HEK293 (cell line): ENCODE measurements around the gene MYOM1.
A peak's percentile ranks its signal among the peaks of the same experiment; 100 is the strongest.

Experiments used
- CTCF ChIA-PET: fragments of 350-600 bp; formaldehyde crosslinking; extraction: SDS; loops from one replicate; lab custom pipeline; 2021; ENCODE audit warnings: antibody characterized with exemption; lab: Yijun Ruan, JAX
- POLR2A ChIA-PET: fragments of 300-600 bp; formaldehyde crosslinking; extraction: SDS; loops from one replicate; lab custom pipeline; 2020; ENCODE audit warnings: antibody characterized with exemption, inconsistent platforms; lab: Yijun Ruan, JAX
- H3K27ac ChIP-seq: fragments of 200-500 bp; sonication (Bioruptor generic); 2 replicates; pipeline ENCODE4 v1.5.1; 2014; ENCODE audit warnings: low read depth, low read length, control low read depth, inconsistent platforms; ENCODE audit errors: extremely low read depth
- H3K36me3 ChIP-seq, 2 experiments: fragments of 200-500 bp in 1 of 2; sonication (Bioruptor generic) in 1 of 2; 1 replicate in 1 of 2; 2 replicates in 1 of 2; pipeline ENCODE4 v1.5.1; 2014 to 2017; ENCODE audit warnings: inconsistent platforms in 2 of 2, low read length in 2 of 2; ENCODE audit not compliant: control insufficient read depth in 2 of 2, insufficient read depth in 1 of 2
- H3K4me1 ChIP-seq: fragments of 200-500 bp; sonication (Bioruptor generic); 2 replicates; pipeline ENCODE4 v1.5.1; 2014; ENCODE audit warnings: mild to moderate bottlenecking, low read length, inconsistent platforms; ENCODE audit not compliant: control insufficient read depth, insufficient read depth
- H3K4me3 ChIP-seq: 2 replicates; pipeline ENCODE4 v1.5.1; 2011; ENCODE audit warnings: low read depth, mild to moderate bottlenecking, control low read depth, low read length, moderate library complexity
- H3K9me3 ChIP-seq: fragments of 200-500 bp; sonication (Bioruptor generic); 2 replicates; pipeline ENCODE4 v1.5.1; 2014; ENCODE audit warnings: low read depth, low read length, inconsistent platforms; ENCODE audit not compliant: control insufficient read depth, insufficient read depth
- GLI4 ChIP-seq: fragments of 450-650 bp; formaldehyde crosslinking; IDR thresholded peaks from 2 replicates; pipeline ENCODE4 v1.5.1; 2016; ENCODE audit warnings: missing biosample characterization, missing genetic modification characterization
- KLF10 ChIP-seq: fragments of 450-650 bp; IDR thresholded peaks from 2 replicates; pipeline ENCODE4 v1.5.1; 2018; ENCODE audit warnings: missing biosample characterization, mild to moderate bottlenecking, missing genetic modification characterization
- SCRT2 ChIP-seq: fragments of 450-650 bp; formaldehyde crosslinking; IDR thresholded peaks from 2 replicates; pipeline ENCODE4 v1.5.1; 2016; ENCODE audit warnings: missing biosample characterization, missing genetic modification characterization
- WT1 ChIP-seq: fragments of 450-650 bp; formaldehyde crosslinking; IDR thresholded peaks from 2 replicates; pipeline ENCODE4 v1.5.1; 2016; ENCODE audit warnings: missing biosample characterization, missing genetic modification characterization
- ZBTB48 ChIP-seq: fragments of 450-650 bp; formaldehyde crosslinking; IDR thresholded peaks from 2 replicates; pipeline ENCODE4 v1.5.1; 2016; ENCODE audit warnings: missing biosample characterization, missing genetic modification characterization
- ZNF114 ChIP-seq: fragments of 450-650 bp; formaldehyde crosslinking; IDR thresholded peaks from 2 replicates; pipeline ENCODE4 v1.5.0; 2017; ENCODE audit warnings: missing biosample characterization, missing genetic modification characterization
- ZNF157 ChIP-seq: fragments of 450-650 bp; formaldehyde crosslinking; IDR thresholded peaks from 2 replicates; pipeline ENCODE4 v1.5.1; 2016; ENCODE audit warnings: missing biosample characterization, missing genetic modification characterization
- ZNF174 ChIP-seq: fragments of 450-650 bp; formaldehyde crosslinking; IDR thresholded peaks from 2 replicates; pipeline ENCODE4 v1.5.0; 2017; ENCODE audit warnings: missing biosample characterization, mild to moderate bottlenecking, missing genetic modification characterization
- ZNF175 ChIP-seq: fragments of 450-650 bp; formaldehyde crosslinking; IDR thresholded peaks from 2 replicates; pipeline ENCODE4 v1.5.1; 2016; ENCODE audit warnings: missing biosample characterization, missing genetic modification characterization
- ZNF274 ChIP-seq, 2 experiments: fragments of 200-500 bp in 1 of 2; fragments of 450-650 bp in 1 of 2; sonication (Bioruptor generic) in 1 of 2; formaldehyde crosslinking in 1 of 2; IDR thresholded peaks; 2 replicates each; pipeline versions ENCODE4 v1.5.1 to v1.6.1; 2014 to 2016; ENCODE audit warnings: borderline replicate concordance in 1 of 2, inconsistent platforms in 1 of 2, low read length in 1 of 2, missing biosample characterization in 1 of 2, missing genetic modification characterization in 1 of 2
- ZNF302 ChIP-seq: fragments of 450-650 bp; formaldehyde crosslinking; IDR thresholded peaks from 2 replicates; pipeline ENCODE4 v1.5.1; 2016; ENCODE audit warnings: missing biosample characterization, missing genetic modification characterization, low read depth
- ZNF335 ChIP-seq: fragments of 450-650 bp; formaldehyde crosslinking; conservative IDR thresholded peaks from 2 replicates; pipeline ENCODE4 v1.5.1; 2016; ENCODE audit warnings: missing biosample characterization, missing genetic modification characterization
- ZNF341 ChIP-seq: fragments of 450-650 bp; formaldehyde crosslinking; IDR thresholded peaks from 2 replicates; pipeline ENCODE4; 2016; ENCODE audit warnings: low read depth, missing biosample characterization, missing genetic modification characterization
- ZNF366 ChIP-seq: fragments of 450-650 bp; formaldehyde crosslinking; conservative IDR thresholded peaks from 2 replicates; pipeline ENCODE4 v1.5.1; 2016; ENCODE audit warnings: missing biosample characterization, missing genetic modification characterization
- ZNF37A ChIP-seq: fragments of 450-650 bp; IDR thresholded peaks from 2 replicates; pipeline ENCODE4 v1.5.1; 2018; ENCODE audit warnings: missing biosample characterization, missing genetic modification characterization
- ZNF394 ChIP-seq: fragments of 450-650 bp; formaldehyde crosslinking; IDR thresholded peaks from 2 replicates; pipeline ENCODE4 v1.5.1; 2016; ENCODE audit warnings: missing biosample characterization, missing genetic modification characterization, mild to moderate bottlenecking, moderate library complexity, borderline replicate concordance
- ZNF530 ChIP-seq: fragments of 450-650 bp; formaldehyde crosslinking; IDR thresholded peaks from 2 replicates; pipeline ENCODE4 v1.5.1; 2016; ENCODE audit warnings: low read depth, missing biosample characterization, missing genetic modification characterization
- ZNF549 ChIP-seq: fragments of 450-650 bp; IDR thresholded peaks from 2 replicates; pipeline ENCODE4 v1.5.1; 2018; ENCODE audit warnings: missing biosample characterization, missing genetic modification characterization, mild to moderate bottlenecking, inconsistent platforms, moderate library complexity
- ZSCAN30 ChIP-seq: fragments of 450-650 bp; IDR thresholded peaks from 2 replicates; pipeline ENCODE4 v1.5.1; 2018; ENCODE audit warnings: missing biosample characterization, mild to moderate bottlenecking, missing genetic modification characterization, moderate library complexity
- ZXDB ChIP-seq: fragments of 450-650 bp; formaldehyde crosslinking; IDR thresholded peaks from 2 replicates; pipeline ENCODE4 v1.5.1; 2016; ENCODE audit warnings: missing biosample characterization, missing genetic modification characterization
- TF ChIP-seq, protein P1 (sequence below): fragments of 450-650 bp; formaldehyde crosslinking; IDR thresholded peaks from 2 replicates; pipeline ENCODE4 v1.5.1; 2016; ENCODE audit warnings: missing biosample characterization, missing genetic modification characterization
- TF ChIP-seq, protein P2 (sequence below): fragments of 450-650 bp; formaldehyde crosslinking; IDR thresholded peaks from 2 replicates; pipeline ENCODE4 v1.5.1; 2016; ENCODE audit warnings: missing biosample characterization, missing genetic modification characterization

The MYOM1 gene

DNA sequence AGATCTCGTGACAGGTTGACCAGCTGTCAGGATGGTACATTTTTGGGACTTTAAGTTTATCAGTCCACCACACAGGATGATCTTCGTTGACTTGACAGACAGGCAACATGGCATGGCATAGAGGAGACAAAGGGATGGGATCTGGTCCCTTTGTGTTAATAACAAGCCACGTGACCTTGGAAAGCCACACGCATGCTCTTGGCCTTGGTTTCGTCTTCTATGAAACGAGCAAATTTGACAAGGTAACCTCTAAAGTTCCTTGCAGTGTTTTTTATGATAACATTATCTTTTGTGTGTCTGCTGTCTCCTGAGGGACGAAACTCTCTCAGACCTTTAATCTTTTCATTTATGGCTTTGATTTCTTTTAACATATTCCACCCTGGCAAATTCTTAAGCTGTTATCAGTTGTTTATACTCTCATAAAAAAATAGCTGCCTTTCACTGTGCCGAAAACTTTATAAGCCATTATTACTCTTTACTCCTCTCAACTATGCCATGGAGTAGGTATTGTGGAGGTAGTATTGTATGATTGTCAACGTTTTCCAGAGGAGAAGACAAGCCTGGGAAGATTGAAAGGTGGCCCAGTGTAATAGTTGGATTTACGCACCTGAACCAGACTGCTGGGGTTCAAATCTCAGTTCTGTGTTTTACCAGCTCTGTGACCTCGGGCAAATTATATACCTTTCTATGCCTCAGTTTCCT lies 81.3 kb downstream of the MYOM1 start:
- POLR2A ChIA-PET = no interaction called here

DNA sequence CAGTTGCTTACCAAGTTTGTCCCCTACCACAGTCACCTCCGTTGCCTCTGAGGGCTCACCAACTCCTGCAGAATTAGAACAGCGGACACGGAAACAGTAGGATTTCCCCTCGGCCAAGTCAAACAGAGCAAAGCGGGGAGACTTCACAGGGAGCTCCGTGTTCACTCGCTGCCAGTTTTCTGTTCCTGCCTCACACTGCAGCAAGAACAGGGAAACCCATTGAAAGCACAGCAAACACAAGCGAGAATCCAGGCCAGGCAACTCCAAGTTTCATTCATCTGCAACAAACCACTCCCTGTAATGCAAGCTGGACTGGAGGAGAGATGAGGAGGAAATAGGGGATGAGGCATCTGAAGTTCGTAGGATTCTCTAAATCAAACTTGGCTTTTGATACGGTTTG lies 84.2 kb downstream of the MYOM1 start:
- POLR2A ChIA-PET = interaction anchor here (0.6 kb wide), 1 partner anchor 27 kb away, joined by 3 read pairs; no protein-coding TSS in a partner anchor
- no peaks in the 10 kb centered on the region for H3K36me3 ChIP-seq
- TF ChIP-seq ZNF114 = no peak
- TF ChIP-seq WT1 (tag by site-specific recombination) = no peak
- TF ChIP-seq SCRT2 = no peak
- TF ChIP-seq ZSCAN30 (tag by site-specific recombination) = no peak
- TF ChIP-seq GLI4 = no peak
- no peak for TF ChIP-seq ZBTB48
- no peak for TF ChIP-seq KLF10
- TF ChIP-seq, protein P1, sequence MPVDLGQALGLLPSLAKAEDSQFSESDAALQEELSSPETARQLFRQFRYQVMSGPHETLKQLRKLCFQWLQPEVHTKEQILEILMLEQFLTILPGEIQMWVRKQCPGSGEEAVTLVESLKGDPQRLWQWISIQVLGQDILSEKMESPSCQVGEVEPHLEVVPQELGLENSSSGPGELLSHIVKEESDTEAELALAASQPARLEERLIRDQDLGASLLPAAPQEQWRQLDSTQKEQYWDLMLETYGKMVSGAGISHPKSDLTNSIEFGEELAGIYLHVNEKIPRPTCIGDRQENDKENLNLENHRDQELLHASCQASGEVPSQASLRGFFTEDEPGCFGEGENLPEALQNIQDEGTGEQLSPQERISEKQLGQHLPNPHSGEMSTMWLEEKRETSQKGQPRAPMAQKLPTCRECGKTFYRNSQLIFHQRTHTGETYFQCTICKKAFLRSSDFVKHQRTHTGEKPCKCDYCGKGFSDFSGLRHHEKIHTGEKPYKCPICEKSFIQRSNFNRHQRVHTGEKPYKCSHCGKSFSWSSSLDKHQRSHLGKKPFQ = no peak
- TF ChIP-seq ZNF549 (tag by site-specific recombination) = no peak
- no peak for TF ChIP-seq ZXDB (tag by site-specific recombination)
- no peak for TF ChIP-seq ZNF394 (tag by site-specific recombination)
- no peak for TF ChIP-seq ZNF174 (tag by site-specific recombination)
- TF ChIP-seq, protein P2, sequence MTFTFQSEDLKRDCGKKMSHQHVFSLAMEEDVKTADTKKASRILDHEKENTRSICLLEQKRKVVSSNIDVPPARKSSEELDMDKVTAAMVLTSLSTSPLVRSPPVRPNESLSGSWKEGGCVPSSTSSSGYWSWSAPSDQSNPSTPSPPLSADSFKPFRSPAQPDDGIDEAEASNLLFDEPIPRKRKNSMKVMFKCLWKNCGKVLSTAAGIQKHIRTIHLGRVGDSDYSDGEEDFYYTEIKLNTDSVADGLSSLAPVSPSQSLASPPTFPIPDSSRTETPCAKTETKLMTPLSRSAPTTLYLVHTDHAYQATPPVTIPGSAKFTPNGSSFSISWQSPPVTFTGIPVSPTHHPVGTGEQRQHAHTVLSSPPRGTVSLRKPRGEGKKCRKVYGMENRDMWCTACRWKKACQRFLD (tag by site-specific recombination) = no peak
- TF ChIP-seq ZNF341 (tag by site-specific recombination) = no peak
- no peak for TF ChIP-seq ZNF302 (tag by site-specific recombination)
- no peak for TF ChIP-seq ZNF530 (tag by site-specific recombination)
- TF ChIP-seq ZNF366 (tag by site-specific recombination) = no peak
- no peak for TF ChIP-seq ZNF157 (tag by site-specific recombination)
- H3K4me1 ChIP-seq = no peaks in the 10 kb centered on the region
- H3K4me3 ChIP-seq = no peak overlapping the region
- H3K27ac ChIP-seq = no peak overlapping the region
- CTCF ChIA-PET = no interaction called here
- no peaks in the 10 kb centered on the region for H3K9me3 ChIP-seq

More for the DNA sequence above, 81.3 kb downstream of the MYOM1 start:
- CTCF ChIA-PET = interaction anchor here (0.6 to 3.6 kb wide), 4 partner anchors 9 to 142 kb away, joined by 5 to 21 read pairs (median 6); no protein-coding TSS in a partner anchor
- Histone ChIP-seq H3K9me3 (no peaks in the 10 kb centered on the region), H3K4me1 (no peaks in the 10 kb centered on the region), H3K4me3 (no peak overlapping the region), H3K27ac (no peak overlapping the region), H3K36me3 (no peaks in the 10 kb centered on the region)
- TF ChIP-seq ZNF335 (tag by site-specific recombination) (peak; percentile 17; the same call in 1 of the 2 replicates), ZNF175 (tag by site-specific recombination) (no peak)

DNA sequence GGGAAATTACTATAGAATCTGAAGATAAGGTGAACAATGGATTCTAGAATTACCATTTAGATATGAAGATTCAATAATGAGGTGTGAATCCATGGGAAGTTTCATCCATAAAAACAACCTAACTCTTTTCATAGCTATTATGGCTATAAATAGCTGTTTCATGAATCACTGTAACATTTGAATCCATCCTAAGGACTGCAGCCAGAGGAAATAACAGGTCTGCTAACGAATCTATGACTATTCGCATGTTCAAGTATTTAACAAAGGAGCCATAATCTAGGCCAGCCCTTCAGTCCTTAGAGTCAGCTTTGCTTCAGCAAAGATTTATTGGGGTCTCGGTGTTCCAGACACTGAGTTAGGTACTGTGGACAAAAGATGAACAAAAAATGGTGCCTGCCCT lies 87.1 kb downstream of the MYOM1 start:
- CTCF ChIA-PET = interaction anchor here (1.0 kb wide), 1 partner anchor 19 kb away, joined by 5 read pairs; no protein-coding TSS in a partner anchor

More for the DNA sequence above, 87.1 kb downstream of the MYOM1 start:
- H3K9me3 ChIP-seq = no peaks in the 10 kb centered on the region
- H3K4me3 ChIP-seq = no peak overlapping the region
- H3K4me1 ChIP-seq = no peaks in the 10 kb centered on the region
- H3K36me3 ChIP-seq = no peaks in the 10 kb centered on the region
- POLR2A ChIA-PET = no interaction called here
- no peak overlapping the region for H3K27ac ChIP-seq
- TF ChIP-seq ZNF274 (IDR thresholded peaks at IDR 0.05; ENCODE audit: low read length) (no peak), ZNF274 (tag by site-specific recombination; IDR thresholded peaks at IDR 0.05; ENCODE audit: borderline replicate concordance) (no peak), ZNF37A (tag by site-specific recombination) (no peak)
